Neural crest cell (in vitro differentiated cells): ENCODE results near the gene MRPS9. TPM values are rescaled to one million over a fixed set of nuclear protein-coding genes. Genes with fewer than 3 reads are reported as not detected.

Experiments
- DNase-seq: peaks from one replicate; pipeline ENCODE4 v3.0.0; 2021; ENCODE audit warnings: low read depth, mixed read lengths, low spot score
- H3K27ac Mint-ChIP-seq: one replicate; pipeline ENCODE4 v1.8.0; 2021; ENCODE audit warnings: mild to moderate bottlenecking, mixed read lengths; ENCODE audit not compliant: unreplicated experiment
- H3K27me3 Mint-ChIP-seq: 2 replicates; pipeline ENCODE4 v1.8.0; 2021; ENCODE audit warnings: low read depth, mild to moderate bottlenecking, mixed read lengths
- H3K36me3 Mint-ChIP-seq: 2 replicates; pipeline ENCODE4 v1.8.0; 2021; ENCODE audit warnings: low read depth, mild to moderate bottlenecking, mixed read lengths
- H3K4me1 Mint-ChIP-seq: 2 replicates; pipeline ENCODE4 v1.8.0; 2021; ENCODE audit warnings: mixed read lengths
- H3K4me3 Mint-ChIP-seq: one replicate; pipeline ENCODE4 v1.8.0; 2021; ENCODE audit warnings: mild to moderate bottlenecking, mixed read lengths
- H3K9me3 Mint-ChIP-seq: 2 replicates; pipeline ENCODE4 v1.8.0; 2021; ENCODE audit warnings: mixed read lengths
- total RNA-seq: library from RNA; stranded (reverse); gene quantifications from 2 replicates; pipeline ENCODE4 v1.2.1, GENCODE V29; 2021
- TF ChIP-seq, protein P1 (sequence below): fragments of 200-600 bp; sonication (generic); conservative IDR thresholded peaks from 2 replicates; pipeline ENCODE4 v1.5.0; 2021; ENCODE audit warnings: antibody characterized with exemption, mild to moderate bottlenecking

Gene MRPS9
- total RNA-seq, 1 donor from 2014 or later: 42.5 TPM

DNA sequence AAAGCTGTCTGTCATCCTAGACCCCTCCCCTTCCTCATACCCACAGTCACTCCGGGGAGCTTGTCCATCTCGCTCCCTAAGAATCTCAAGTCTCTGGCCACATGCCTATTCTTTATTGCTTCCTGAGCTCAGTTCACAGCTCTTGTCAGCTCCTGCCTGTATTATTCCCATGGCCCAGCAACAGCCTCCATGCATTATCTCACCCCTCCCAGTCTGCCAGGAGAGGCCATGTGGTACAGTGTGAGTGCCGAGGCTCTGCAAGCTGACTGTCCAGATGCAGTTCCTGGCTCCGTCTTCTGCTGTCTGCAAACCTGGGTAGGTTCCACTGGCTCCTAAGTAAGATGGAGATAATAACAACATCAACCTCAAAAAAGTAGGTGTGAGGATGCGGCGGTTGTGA lies 79.7 kb downstream of the MRPS9 start:
- TF ChIP-seq, protein P1, sequence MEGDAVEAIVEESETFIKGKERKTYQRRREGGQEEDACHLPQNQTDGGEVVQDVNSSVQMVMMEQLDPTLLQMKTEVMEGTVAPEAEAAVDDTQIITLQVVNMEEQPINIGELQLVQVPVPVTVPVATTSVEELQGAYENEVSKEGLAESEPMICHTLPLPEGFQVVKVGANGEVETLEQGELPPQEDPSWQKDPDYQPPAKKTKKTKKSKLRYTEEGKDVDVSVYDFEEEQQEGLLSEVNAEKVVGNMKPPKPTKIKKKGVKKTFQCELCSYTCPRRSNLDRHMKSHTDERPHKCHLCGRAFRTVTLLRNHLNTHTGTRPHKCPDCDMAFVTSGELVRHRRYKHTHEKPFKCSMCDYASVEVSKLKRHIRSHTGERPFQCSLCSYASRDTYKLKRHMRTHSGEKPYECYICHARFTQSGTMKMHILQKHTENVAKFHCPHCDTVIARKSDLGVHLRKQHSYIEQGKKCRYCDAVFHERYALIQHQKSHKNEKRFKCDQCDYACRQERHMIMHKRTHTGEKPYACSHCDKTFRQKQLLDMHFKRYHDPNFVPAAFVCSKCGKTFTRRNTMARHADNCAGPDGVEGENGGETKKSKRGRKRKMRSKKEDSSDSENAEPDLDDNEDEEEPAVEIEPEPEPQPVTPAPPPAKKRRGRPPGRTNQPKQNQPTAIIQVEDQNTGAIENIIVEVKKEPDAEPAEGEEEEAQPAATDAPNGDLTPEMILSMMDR: no peak
- Mint-ChIP-seq H3K9me3 (no peaks in the 10 kb centered on the region), H3K27ac (no peak overlapping the region), H3K36me3 (no peaks in the 10 kb centered on the region), H3K27me3 (no peaks in the 10 kb centered on the region), H3K4me1 (no peaks in the 10 kb centered on the region), H3K4me3 (no peak overlapping the region)
- no peak for DNase-seq

DNA sequence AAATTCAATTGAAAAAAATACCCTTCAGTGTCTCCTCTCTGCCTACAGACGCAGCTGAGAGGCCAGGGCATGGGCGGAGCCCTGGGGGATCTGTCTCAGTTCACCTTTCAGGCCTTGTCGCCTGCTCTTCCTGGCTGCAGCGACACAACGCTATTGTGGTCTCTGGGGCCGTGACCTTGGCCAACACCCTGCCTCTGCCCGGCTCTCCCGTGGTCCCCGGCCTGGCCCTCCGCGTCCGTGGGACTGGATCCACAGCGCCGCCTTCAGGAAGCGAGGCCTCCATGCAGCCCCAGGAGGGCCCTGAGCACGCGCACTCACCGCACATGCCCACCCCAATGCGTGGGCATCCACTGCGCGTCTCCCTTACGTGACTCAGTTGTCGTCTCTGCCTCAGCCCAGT lies 81.1 kb downstream of the MRPS9 start:
- no peaks in the 10 kb centered on the region for H3K9me3 Mint-ChIP-seq
- H3K27me3 Mint-ChIP-seq: no peaks in the 10 kb centered on the region
- peak; percentile 40 for DNase-seq
- H3K4me3 Mint-ChIP-seq: no peak overlapping the region
- no peaks in the 10 kb centered on the region for H3K36me3 Mint-ChIP-seq
- TF ChIP-seq, protein P1: peak; percentile 53
- H3K4me1 Mint-ChIP-seq: no peaks in the 10 kb centered on the region
- no peak overlapping the region for H3K27ac Mint-ChIP-seq

DNA sequence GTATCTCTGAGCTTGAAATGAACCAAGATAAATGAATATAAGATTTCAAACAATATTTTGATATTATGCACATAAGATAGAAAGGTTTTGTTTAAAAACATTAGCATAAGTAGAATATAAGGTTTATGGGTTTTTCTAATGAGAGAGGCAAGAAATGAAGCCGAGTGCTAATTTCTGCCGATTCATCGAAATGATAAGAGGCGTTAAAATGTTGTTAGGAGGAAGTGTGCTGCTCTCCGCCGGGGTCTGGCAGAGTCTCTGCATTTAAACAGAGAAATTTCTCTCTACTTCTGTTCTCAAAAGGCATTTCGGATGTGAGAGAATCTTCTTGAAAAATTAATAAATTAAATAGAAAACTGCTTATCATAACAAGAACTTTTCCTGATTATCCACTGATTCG lies 83.6 kb downstream of the MRPS9 start:
- Mint-ChIP-seq H3K36me3 (no peaks in the 10 kb centered on the region), H3K27me3 (no peaks in the 10 kb centered on the region), H3K4me1 (peaks cover 5% of the 10 kb centered on the region), H3K4me3 (no peak overlapping the region), H3K27ac (no peak overlapping the region), H3K9me3 (no peaks in the 10 kb centered on the region)
- TF ChIP-seq, protein P1: no peak
- no peak for DNase-seq

DNA sequence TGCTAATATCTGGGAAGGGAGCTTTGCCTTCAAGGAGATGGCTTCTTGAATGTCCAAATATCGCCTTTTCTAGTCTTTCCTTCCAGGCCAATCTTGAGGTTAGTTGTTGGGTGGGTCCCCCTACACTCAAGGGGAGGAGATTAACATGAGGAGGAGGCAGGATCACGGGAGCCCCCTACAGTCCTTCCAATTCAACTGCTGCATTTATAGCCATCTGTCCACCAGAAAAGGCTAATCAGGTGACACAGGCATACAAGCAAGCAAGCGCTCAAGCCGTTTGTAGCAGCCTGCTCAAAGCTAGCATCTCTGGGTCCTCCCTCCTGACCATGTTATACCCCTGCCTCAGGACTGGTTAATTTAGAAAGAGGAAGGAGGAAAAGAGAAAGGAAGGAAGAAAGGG lies 87.6 kb downstream of the MRPS9 start:
- Mint-ChIP-seq H3K36me3 (no peaks in the 10 kb centered on the region), H3K27ac (no peak overlapping the region), H3K4me1 (peaks cover 6% of the 10 kb centered on the region), H3K4me3 (no peak overlapping the region), H3K27me3 (no peaks in the 10 kb centered on the region), H3K9me3 (peaks cover 3% of the 10 kb centered on the region)
- DNase-seq: no peak
- TF ChIP-seq, protein P1: no peak

DNA sequence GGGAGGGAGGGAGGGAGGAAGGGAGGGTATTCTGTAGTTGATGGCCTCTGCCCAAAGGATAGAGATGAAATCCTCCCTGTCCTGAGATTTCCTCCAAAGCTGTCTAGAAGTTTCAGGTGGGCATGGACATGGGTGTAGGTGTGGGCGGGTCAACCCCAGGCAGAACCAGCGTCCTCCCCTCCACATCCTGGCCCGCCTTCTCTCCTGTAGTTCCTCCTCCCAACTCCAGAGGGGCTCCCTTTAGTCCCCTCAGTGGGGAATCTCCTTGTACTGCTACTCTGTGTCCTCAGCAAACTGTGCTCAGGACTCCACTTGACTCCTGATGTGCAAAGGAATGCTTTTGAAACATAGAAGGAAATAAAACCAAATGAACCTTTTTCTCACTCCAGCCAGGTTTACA lies 88.1 kb downstream of the MRPS9 start:
- TF ChIP-seq, protein P1: no peak
- Mint-ChIP-seq H3K4me1 (peaks cover 6% of the 10 kb centered on the region), H3K9me3 (peaks cover 3% of the 10 kb centered on the region), H3K27ac (no peak overlapping the region), H3K36me3 (no peaks in the 10 kb centered on the region), H3K27me3 (no peaks in the 10 kb centered on the region), H3K4me3 (no peak overlapping the region)
- DNase-seq: no peak

DNA sequence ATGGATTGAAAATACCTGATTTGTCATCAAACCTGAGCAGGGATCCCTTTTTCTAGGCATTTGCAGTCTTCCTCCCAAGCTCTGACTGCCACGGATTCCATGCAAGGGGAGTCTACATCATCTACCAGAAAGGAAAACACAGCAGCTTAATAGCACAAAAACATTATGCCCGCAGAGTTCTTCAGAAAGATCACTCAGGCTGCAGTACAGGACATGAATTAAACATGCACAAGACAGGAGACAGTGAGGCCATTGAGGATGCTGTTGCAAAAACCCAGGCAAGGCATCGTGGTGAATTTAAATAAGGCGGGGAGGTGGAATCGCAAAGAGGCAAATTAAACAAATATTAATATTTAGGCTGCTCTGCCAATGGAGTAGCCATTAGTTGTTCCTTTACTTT lies 88.5 kb downstream of the MRPS9 start:
- H3K4me1 Mint-ChIP-seq: peaks cover 6% of the 10 kb centered on the region
- H3K9me3 Mint-ChIP-seq: peaks cover 3% of the 10 kb centered on the region
- H3K4me3 Mint-ChIP-seq: no peak overlapping the region
- no peaks in the 10 kb centered on the region for H3K27me3 Mint-ChIP-seq
- H3K27ac Mint-ChIP-seq: no peak overlapping the region
- no peak for DNase-seq
- TF ChIP-seq, protein P1: no peak
- no peaks in the 10 kb centered on the region for H3K36me3 Mint-ChIP-seq
